OCI-LY7 (cell line): ENCODE results near the gene MRPL12. TPM values are rescaled to one million over a fixed set of nuclear protein-coding genes. Genes with fewer than 3 reads are reported as not detected.
A peak's percentile ranks its signal among the peaks of the same experiment; 100 is the strongest.

Source experiments
- BruUV-seq: library from RNA; stranded (reverse); fragments of 400-500 nt; replicated peaks from 2 replicates; lab custom pipeline; 2021; lab: Mats Ljungman, UMichigan
- CTCF ChIA-PET: fragments of 300-600 bp; sonication (Branson Sonifier 250); formaldehyde crosslinking; loops from one replicate; lab custom pipeline; 2022; ENCODE audit warnings: antibody characterized with exemption; ENCODE audit not compliant: unreplicated experiment; lab: Charles Lee
- POLR2A ChIA-PET: fragments of 300-600 bp; sonication (Branson Sonifier 250); formaldehyde crosslinking; loops from one replicate; lab custom pipeline; 2022; ENCODE audit warnings: antibody characterized with exemption; lab: Charles Lee
- DNase-seq: peaks from one replicate; pipeline ENCODE4 v3.0.0-alpha.2; 2015; ENCODE audit warnings: low spot score
- H2AFZ ChIP-seq: fragments of 200-600 bp; sonication (generic), shearing (Covaris generic); 2 replicates; pipeline ENCODE4 v1.6.1; 2014; ENCODE audit warnings: mild to moderate bottlenecking, antibody characterized with exemption, low read length, moderate library complexity
- H3K27ac ChIP-seq: fragments of 200-600 bp; sonication (generic); 2 replicates; pipeline ENCODE4 v1.5.1; 2014; ENCODE audit warnings: mixed run types, low read depth, mild to moderate bottlenecking, moderate library complexity, low read length, inconsistent platforms; ENCODE audit not compliant: poor library complexity, severe bottlenecking
- H3K36me3 ChIP-seq: fragments of 200-600 bp; sonication (generic); 2 replicates; pipeline ENCODE4 v1.6.1; 2014; ENCODE audit warnings: mild to moderate bottlenecking, antibody characterized with exemption, low read length, moderate library complexity, mixed read lengths; ENCODE audit not compliant: insufficient read depth
- H3K4me1 ChIP-seq: fragments of 200-600 bp; sonication (generic); 2 replicates; pipeline ENCODE4 v1.5.1; 2014; ENCODE audit warnings: mild to moderate bottlenecking, low read length; ENCODE audit not compliant: insufficient read depth, poor library complexity, severe bottlenecking
- H3K4me2 ChIP-seq: fragments of 200-600 bp; sonication (generic); 2 replicates; pipeline ENCODE4 v1.6.1; 2014; ENCODE audit warnings: mild to moderate bottlenecking, low read length
- H3K4me3 ChIP-seq: fragments of 200-600 bp; sonication (generic); 2 replicates; pipeline ENCODE4 v1.5.1; 2014; ENCODE audit warnings: mild to moderate bottlenecking, low read depth, low read length; ENCODE audit not compliant: poor library complexity, severe bottlenecking
- H3K79me2 ChIP-seq: fragments of 200-600 bp; sonication (generic); 2 replicates; pipeline ENCODE4 v1.6.1; 2016; ENCODE audit warnings: low read depth, mild to moderate bottlenecking, low read length, moderate library complexity, mixed read lengths; ENCODE audit not compliant: insufficient read depth
- H3K9me2 ChIP-seq: fragments of 200-600 bp; sonication (generic); 2 replicates; pipeline ENCODE4 v1.6.1; 2016; ENCODE audit warnings: mild to moderate bottlenecking, low read length, mixed read lengths; ENCODE audit not compliant: insufficient read depth
- H3K9me3 ChIP-seq: fragments of 200-600 bp; sonication (generic); 2 replicates; pipeline ENCODE4 v1.6.1; 2014; ENCODE audit warnings: mild to moderate bottlenecking, mixed run types, low read length, mixed read lengths
- H4K20me1 ChIP-seq: fragments of 200-600 bp; sonication (generic); 2 replicates; pipeline ENCODE4 v1.6.1; 2014; ENCODE audit warnings: mild to moderate bottlenecking, antibody characterized with exemption, low read length, moderate library complexity, mixed read lengths; ENCODE audit not compliant: insufficient read depth
- EZH2phosphoT487 ChIP-seq: fragments of 200-600 bp; sonication (generic); IDR thresholded peaks from 2 replicates; pipeline ENCODE4 v1.6.1; 2018; ENCODE audit warnings: low read depth, borderline replicate concordance, mild to moderate bottlenecking, mixed run types, antibody characterized with exemption, low read length, moderate library complexity, mixed read lengths
- intact Hi-C: fragments of 100-400 bp; cut with micrococcal nuclease; formaldehyde crosslinking; loops from one replicate; pipeline ENCODE4 v1.10.0; 2022; ENCODE audit not compliant: unreplicated experiment
- total RNA-seq, 2 experiments: library from RNA; depleted of rRNA in 1 of 2; stranded (reverse); fragments of >200 nt in 1 of 2; shearing (Covaris generic) in 1 of 2; gene quantifications; 2 replicates each; pipeline ENCODE4 v1.2.3, GENCODE V29; 2014 to 2022
- TF ChIP-seq, protein P1 (sequence below): fragments of 200-600 bp; sonication (generic); conservative IDR thresholded peaks from 2 replicates; pipeline ENCODE4 v1.5.1; 2014; ENCODE audit warnings: mild to moderate bottlenecking, antibody characterized with exemption, low read length, moderate library complexity, mixed read lengths

Gene MRPL12
- total RNA-seq, 2 experiments from 2014 or later = 67.2 to 189 TPM

DNA sequence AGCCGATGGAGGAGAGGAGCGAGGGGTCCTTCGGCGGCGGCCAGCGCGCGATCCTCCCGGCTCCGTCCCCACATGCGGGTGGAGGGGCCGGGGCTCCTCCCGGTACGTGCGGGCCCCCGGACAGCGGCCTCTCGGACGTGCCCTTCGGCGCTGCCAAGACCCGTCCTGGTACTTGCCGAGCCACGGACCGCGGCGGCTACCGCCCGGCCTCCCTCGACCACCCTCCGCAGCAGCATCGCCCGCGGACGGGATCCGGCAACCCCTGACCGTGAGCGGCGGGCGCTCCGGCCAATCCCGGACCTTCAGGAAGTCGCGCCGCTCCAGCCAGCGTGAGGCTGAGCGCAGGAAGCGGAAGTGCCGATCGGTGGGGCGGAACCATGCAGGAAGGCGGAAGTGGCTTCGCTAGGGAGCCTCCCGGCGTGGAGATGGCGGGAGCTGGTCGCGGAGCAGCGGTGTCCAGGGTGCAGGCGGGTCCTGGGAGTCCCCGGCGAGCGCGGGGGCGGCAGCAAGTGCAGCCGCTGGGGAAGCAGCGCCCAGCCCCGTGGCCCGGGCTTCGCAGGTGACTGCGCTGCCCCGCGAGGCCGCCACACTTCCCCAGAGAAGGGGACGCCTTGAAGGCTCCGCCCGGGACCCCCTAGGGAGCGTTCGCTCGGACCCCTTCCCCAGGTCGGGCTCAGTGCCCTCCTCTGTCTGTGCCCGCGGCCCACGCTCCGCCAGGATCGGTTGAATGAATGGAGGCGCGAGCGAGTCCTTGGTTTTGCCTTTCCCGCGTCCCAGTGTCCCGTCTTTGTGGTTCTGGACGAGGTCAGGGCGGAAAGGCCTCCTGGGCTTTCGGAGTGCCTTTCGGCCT is 36.6 kb upstream of the MRPL12 start, which contains the start of the genes CCDC137 and OXLD1:
Gene CCDC137, plus strand, starts transcription at position 396 of the 850 bp plus-strand sequence. Its CDS starts 30 bp downstream, at position 426.
Gene OXLD1, minus strand, starts transcription at position 264 of the 850 bp plus-strand sequence. Its CDS starts 28 bp downstream, at position 236.
- POLR2A ChIA-PET = interaction anchor here (2.1 kb wide), 1 partner anchor 17 kb away, joined by 8 read pairs; the partner anchor contains the start of genes ARL16 and HGS
- CTCF ChIA-PET = no interaction called here
- H3K27ac ChIP-seq = peak within 1 kb of the TSS; percentile 62
- peaks cover 25% of the 10 kb centered on the region for H3K4me1 ChIP-seq
- intact Hi-C loops = loop anchor here (1.0 kb wide), 2 partner anchors 17 to 29 kb away; partner anchors contain the start of genes ARL16, NPLOC4 and TSPAN10
- H3K4me3 ChIP-seq = peak within 1 kb of the TSS; percentile 100
- H3K36me3 ChIP-seq = peaks cover 58% of the 10 kb centered on the region
- peak within 1 kb of the TSS; percentile 98 for H3K4me2 ChIP-seq
- BruUV-seq = TSS peak; percentile 61
- peaks cover 36% of the 10 kb centered on the region for H3K79me2 ChIP-seq
- H3K9me2 ChIP-seq = no peaks in the 10 kb centered on the region
- no peaks in the 10 kb centered on the region for H4K20me1 ChIP-seq
- peak; percentile 99 for DNase-seq
- H2AFZ ChIP-seq = peak within 1 kb of the TSS; percentile 20; the same call in 1 of the 2 replicates
- no peaks in the 10 kb centered on the region for H3K9me3 ChIP-seq
- TF ChIP-seq, protein P1, sequence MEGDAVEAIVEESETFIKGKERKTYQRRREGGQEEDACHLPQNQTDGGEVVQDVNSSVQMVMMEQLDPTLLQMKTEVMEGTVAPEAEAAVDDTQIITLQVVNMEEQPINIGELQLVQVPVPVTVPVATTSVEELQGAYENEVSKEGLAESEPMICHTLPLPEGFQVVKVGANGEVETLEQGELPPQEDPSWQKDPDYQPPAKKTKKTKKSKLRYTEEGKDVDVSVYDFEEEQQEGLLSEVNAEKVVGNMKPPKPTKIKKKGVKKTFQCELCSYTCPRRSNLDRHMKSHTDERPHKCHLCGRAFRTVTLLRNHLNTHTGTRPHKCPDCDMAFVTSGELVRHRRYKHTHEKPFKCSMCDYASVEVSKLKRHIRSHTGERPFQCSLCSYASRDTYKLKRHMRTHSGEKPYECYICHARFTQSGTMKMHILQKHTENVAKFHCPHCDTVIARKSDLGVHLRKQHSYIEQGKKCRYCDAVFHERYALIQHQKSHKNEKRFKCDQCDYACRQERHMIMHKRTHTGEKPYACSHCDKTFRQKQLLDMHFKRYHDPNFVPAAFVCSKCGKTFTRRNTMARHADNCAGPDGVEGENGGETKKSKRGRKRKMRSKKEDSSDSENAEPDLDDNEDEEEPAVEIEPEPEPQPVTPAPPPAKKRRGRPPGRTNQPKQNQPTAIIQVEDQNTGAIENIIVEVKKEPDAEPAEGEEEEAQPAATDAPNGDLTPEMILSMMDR = no peak
- TF ChIP-seq EZH2phosphoT487 = no peak

GRCh38 chr17:81667754-81668153 is 35.4 kb upstream of the MRPL12 start:
- peaks cover 25% of the 10 kb centered on the region for H3K4me1 ChIP-seq
- peak; percentile 54 for DNase-seq
- ChIA-PET POLR2A (interaction anchor here (1.1 kb wide), 1 partner anchor 11 kb away, joined by 3 read pairs; no protein-coding TSS in a partner anchor), CTCF (interaction anchor here (0.6 kb wide), 1 partner anchor 342 kb away, joined by 3 read pairs; no protein-coding TSS in a partner anchor)
- intact Hi-C loops = loop anchor here (1.0 kb wide), 1 partner anchor 16 kb away; the partner anchor contains the start of gene ARL16
- H3K4me3 ChIP-seq = peak overlapping the region; percentile 100
- H4K20me1 ChIP-seq = no peaks in the 10 kb centered on the region
- H3K9me3 ChIP-seq = no peaks in the 10 kb centered on the region
- peaks cover 36% of the 10 kb centered on the region for H3K79me2 ChIP-seq
- peak overlapping the region; percentile 98 for H3K4me2 ChIP-seq
- no TSS peak for BruUV-seq
- H3K9me2 ChIP-seq = no peaks in the 10 kb centered on the region
- H2AFZ ChIP-seq = no peak overlapping the region
- no peak overlapping the region for H3K27ac ChIP-seq
- H3K36me3 ChIP-seq = peaks cover 70% of the 10 kb centered on the region
- TF ChIP-seq, protein P1 = peak; percentile 82
- TF ChIP-seq EZH2phosphoT487 = no peak
